Astrocyte (in vitro differentiated cells and primary cell): ENCODE data around the gene MSRB3. TPM values are rescaled to one million over a fixed set of nuclear protein-coding genes. Genes with fewer than 3 reads are reported as not detected.

Experiments
- DNase-seq: peaks from one replicate; pipeline ENCODE4 v3.0.0-alpha.2; 2010; ENCODE audit warnings: low read depth
- FAIRE-seq: peaks from 2 replicates; lab custom pipeline; 2011; peaks lifted over from hg19 to GRCh38; lab: Jason Lieb, UNC
- H2AFZ ChIP-seq: 2 replicates; pipeline ENCODE4 v1.6.0; 2012; ENCODE audit warnings: low read depth, low read length, inconsistent platforms
- H3K27ac ChIP-seq: 2 replicates; pipeline ENCODE4 v1.5.1; 2011; ENCODE audit warnings: low read depth, low read length, inconsistent platforms
- H3K27me3 ChIP-seq: 2 replicates; pipeline ENCODE4 v1.6.0; 2011; ENCODE audit warnings: low read length, inconsistent platforms; ENCODE audit not compliant: insufficient read depth
- H3K36me3 ChIP-seq: 2 replicates; pipeline ENCODE4 v1.5.1; 2011; ENCODE audit warnings: low read length, inconsistent platforms; ENCODE audit not compliant: insufficient read depth
- H3K4me1 ChIP-seq: 2 replicates; pipeline ENCODE4 v1.5.1; 2011; ENCODE audit warnings: low read length, inconsistent platforms; ENCODE audit not compliant: insufficient read depth
- H3K4me2 ChIP-seq: 2 replicates; pipeline ENCODE4 v1.6.0; 2012; ENCODE audit warnings: low read length, inconsistent platforms
- H3K4me3 ChIP-seq: 2 replicates; pipeline ENCODE4 v1.5.1; 2011; ENCODE audit warnings: low read depth, mild to moderate bottlenecking, low read length, inconsistent platforms; ENCODE audit not compliant: insufficient read depth
- H3K79me2 ChIP-seq: 2 replicates; pipeline ENCODE4 v1.6.0; 2012; ENCODE audit warnings: mild to moderate bottlenecking, low read length, inconsistent platforms; ENCODE audit not compliant: insufficient read depth
- H3K9ac ChIP-seq: 2 replicates; pipeline ENCODE4 v1.6.0; 2012; ENCODE audit warnings: mild to moderate bottlenecking, low read length, inconsistent platforms
- H3K9me3 ChIP-seq: 2 replicates; pipeline ENCODE4 v1.5.1; 2012; ENCODE audit warnings: low read depth, mild to moderate bottlenecking, low read length, inconsistent platforms; ENCODE audit not compliant: insufficient read depth
- H4K20me1 ChIP-seq: 2 replicates; pipeline ENCODE4 v1.6.0; 2012; ENCODE audit warnings: low read length, inconsistent platforms; ENCODE audit not compliant: insufficient read depth
- H3K27ac Mint-ChIP-seq: one replicate; pipeline ENCODE4 v1.8.0; 2021; ENCODE audit warnings: mild to moderate bottlenecking, mixed read lengths; ENCODE audit not compliant: unreplicated experiment
- H3K27me3 Mint-ChIP-seq: one replicate; pipeline ENCODE4 v1.8.0; 2021; ENCODE audit warnings: low read depth, mixed read lengths; ENCODE audit not compliant: unreplicated experiment
- H3K36me3 Mint-ChIP-seq: one replicate; pipeline ENCODE4 v1.8.0; 2021; ENCODE audit warnings: low read depth, mixed read lengths; ENCODE audit not compliant: unreplicated experiment
- H3K4me1 Mint-ChIP-seq: one replicate; pipeline ENCODE4 v1.8.0; 2021; ENCODE audit warnings: low read depth, mixed read lengths; ENCODE audit not compliant: unreplicated experiment
- H3K4me3 Mint-ChIP-seq: one replicate; pipeline ENCODE4 v1.8.0; 2021; ENCODE audit warnings: mild to moderate bottlenecking, moderate library complexity, mixed read lengths; ENCODE audit not compliant: unreplicated experiment
- H3K9me3 Mint-ChIP-seq: one replicate; pipeline ENCODE4 v1.8.0; 2021; ENCODE audit warnings: mild to moderate bottlenecking, mixed read lengths; ENCODE audit not compliant: unreplicated experiment
- EZH2 ChIP-seq: IDR thresholded peaks from 2 replicates; pipeline ENCODE4 v1.6.1; 2012; ENCODE audit warnings: mild to moderate bottlenecking, low read length, inconsistent platforms; ENCODE audit not compliant: insufficient read depth
- total RNA-seq: library from RNA; stranded (reverse); gene quantifications from 2 replicates; pipeline ENCODE4 v1.2.1, GENCODE V29; 2021
- TF ChIP-seq, protein P1 (sequence below): IDR thresholded peaks from 2 replicates; pipeline ENCODE4 v1.5.1; 2011; ENCODE audit warnings: low read depth, mild to moderate bottlenecking, inconsistent platforms, low read length, moderate library complexity; ENCODE audit not compliant: insufficient read depth

MSRB3 gene
- total RNA-seq, 1 donor from 2014 or later: 73.0 TPM

- Histone ChIP-seq H3K9ac (no peak overlapping the region), H3K4me3 (no peak overlapping the region), H3K36me3 (peaks cover 3% of the 10 kb centered on the region), H2AFZ (no peak overlapping the region), H3K4me2 (no peak overlapping the region), H3K27ac (no peak overlapping the region), H3K79me2 (peaks cover 68% of the 10 kb centered on the region), H3K4me1 (no peaks in the 10 kb centered on the region), H3K27me3 (no peaks in the 10 kb centered on the region), H4K20me1 (peaks cover 41% of the 10 kb centered on the region), H3K9me3 (no peaks in the 10 kb centered on the region)
- H3K4me3 Mint-ChIP-seq: no peak overlapping the region
- no peak overlapping the region for H3K27ac Mint-ChIP-seq
- peaks cover 2% of the 10 kb centered on the region for H3K9me3 Mint-ChIP-seq
- H3K27me3 Mint-ChIP-seq: no peaks in the 10 kb centered on the region
- H3K36me3 Mint-ChIP-seq: peaks cover 2% of the 10 kb centered on the region
- H3K4me1 Mint-ChIP-seq: peaks cover 26% of the 10 kb centered on the region
- TF ChIP-seq EZH2: no peak
- TF ChIP-seq, protein P1, sequence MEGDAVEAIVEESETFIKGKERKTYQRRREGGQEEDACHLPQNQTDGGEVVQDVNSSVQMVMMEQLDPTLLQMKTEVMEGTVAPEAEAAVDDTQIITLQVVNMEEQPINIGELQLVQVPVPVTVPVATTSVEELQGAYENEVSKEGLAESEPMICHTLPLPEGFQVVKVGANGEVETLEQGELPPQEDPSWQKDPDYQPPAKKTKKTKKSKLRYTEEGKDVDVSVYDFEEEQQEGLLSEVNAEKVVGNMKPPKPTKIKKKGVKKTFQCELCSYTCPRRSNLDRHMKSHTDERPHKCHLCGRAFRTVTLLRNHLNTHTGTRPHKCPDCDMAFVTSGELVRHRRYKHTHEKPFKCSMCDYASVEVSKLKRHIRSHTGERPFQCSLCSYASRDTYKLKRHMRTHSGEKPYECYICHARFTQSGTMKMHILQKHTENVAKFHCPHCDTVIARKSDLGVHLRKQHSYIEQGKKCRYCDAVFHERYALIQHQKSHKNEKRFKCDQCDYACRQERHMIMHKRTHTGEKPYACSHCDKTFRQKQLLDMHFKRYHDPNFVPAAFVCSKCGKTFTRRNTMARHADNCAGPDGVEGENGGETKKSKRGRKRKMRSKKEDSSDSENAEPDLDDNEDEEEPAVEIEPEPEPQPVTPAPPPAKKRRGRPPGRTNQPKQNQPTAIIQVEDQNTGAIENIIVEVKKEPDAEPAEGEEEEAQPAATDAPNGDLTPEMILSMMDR: no peak
- no peak for DNase-seq
- FAIRE-seq: no peak
Observed at GRCh38 chr12:65300097-65300496, 21.6 kb downstream of the MSRB3 start.

- Histone ChIP-seq H3K36me3 (peaks cover 3% of the 10 kb centered on the region), H3K27ac (no peak overlapping the region), H3K27me3 (no peaks in the 10 kb centered on the region), H3K4me3 (no peak overlapping the region), H3K9ac (no peak overlapping the region), H3K4me1 (peaks cover under 1% of the 10 kb centered on the region), H3K4me2 (no peak overlapping the region), H3K79me2 (peaks cover 68% of the 10 kb centered on the region), H4K20me1 (peaks cover 41% of the 10 kb centered on the region), H2AFZ (no peak overlapping the region), H3K9me3 (no peaks in the 10 kb centered on the region)
- Mint-ChIP-seq H3K36me3 (peaks cover 2% of the 10 kb centered on the region), H3K4me1 (peaks cover 26% of the 10 kb centered on the region), H3K9me3 (peaks cover 2% of the 10 kb centered on the region), H3K27ac (no peak overlapping the region), H3K27me3 (no peaks in the 10 kb centered on the region), H3K4me3 (no peak overlapping the region)
- FAIRE-seq (no peak), DNase-seq (no peak)
- TF ChIP-seq, protein P1: peak; percentile 46
- no peak for TF ChIP-seq EZH2
Observed at GRCh38 chr12:65300679-65301349, 22.3 kb downstream of the MSRB3 start.

DNA sequence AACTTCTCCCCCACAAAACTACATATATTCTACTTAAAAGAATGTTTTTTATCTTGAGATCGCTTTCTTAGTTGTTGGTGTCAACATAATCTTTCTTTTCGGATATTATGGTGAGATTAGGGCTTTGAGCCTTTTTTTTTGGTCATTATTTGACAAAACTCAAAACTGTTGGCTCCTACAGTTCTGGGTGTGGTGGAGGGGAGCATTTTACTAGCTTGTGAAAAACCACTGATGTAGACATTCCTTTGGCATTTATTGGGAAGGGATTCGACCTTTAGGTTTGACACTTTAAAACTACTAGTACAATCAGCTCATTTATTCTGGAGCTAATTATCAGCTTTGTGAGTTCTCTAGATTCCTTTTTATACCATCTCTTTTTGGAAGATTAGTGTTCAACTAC lies 24.4 kb downstream of the MSRB3 start:
- no peak overlapping the region for H3K27ac Mint-ChIP-seq

More for the DNA sequence above, 24.4 kb downstream of the MSRB3 start:
- Histone ChIP-seq H2AFZ (no peak overlapping the region), H3K27me3 (no peaks in the 10 kb centered on the region), H3K4me3 (no peak overlapping the region), H3K36me3 (peaks cover 3% of the 10 kb centered on the region), H3K27ac (no peak overlapping the region), H3K4me1 (peaks cover 16% of the 10 kb centered on the region), H3K79me2 (peaks cover 56% of the 10 kb centered on the region), H3K4me2 (no peak overlapping the region), H3K9ac (no peak overlapping the region), H3K9me3 (no peaks in the 10 kb centered on the region), H4K20me1 (peaks cover 32% of the 10 kb centered on the region)
- Mint-ChIP-seq H3K4me1 (peaks cover 40% of the 10 kb centered on the region), H3K27me3 (no peaks in the 10 kb centered on the region), H3K36me3 (no peaks in the 10 kb centered on the region), H3K9me3 (no peaks in the 10 kb centered on the region), H3K4me3 (no peak overlapping the region)
- TF ChIP-seq, protein P1: no peak
- TF ChIP-seq EZH2: no peak
- no peak for FAIRE-seq
- DNase-seq: no peak
